Measurements from ENCODE around the gene AKAP4.
A peak's percentile ranks its signal among the peaks of the same experiment; 100 is the strongest.

AKAP4 gene, protein sequence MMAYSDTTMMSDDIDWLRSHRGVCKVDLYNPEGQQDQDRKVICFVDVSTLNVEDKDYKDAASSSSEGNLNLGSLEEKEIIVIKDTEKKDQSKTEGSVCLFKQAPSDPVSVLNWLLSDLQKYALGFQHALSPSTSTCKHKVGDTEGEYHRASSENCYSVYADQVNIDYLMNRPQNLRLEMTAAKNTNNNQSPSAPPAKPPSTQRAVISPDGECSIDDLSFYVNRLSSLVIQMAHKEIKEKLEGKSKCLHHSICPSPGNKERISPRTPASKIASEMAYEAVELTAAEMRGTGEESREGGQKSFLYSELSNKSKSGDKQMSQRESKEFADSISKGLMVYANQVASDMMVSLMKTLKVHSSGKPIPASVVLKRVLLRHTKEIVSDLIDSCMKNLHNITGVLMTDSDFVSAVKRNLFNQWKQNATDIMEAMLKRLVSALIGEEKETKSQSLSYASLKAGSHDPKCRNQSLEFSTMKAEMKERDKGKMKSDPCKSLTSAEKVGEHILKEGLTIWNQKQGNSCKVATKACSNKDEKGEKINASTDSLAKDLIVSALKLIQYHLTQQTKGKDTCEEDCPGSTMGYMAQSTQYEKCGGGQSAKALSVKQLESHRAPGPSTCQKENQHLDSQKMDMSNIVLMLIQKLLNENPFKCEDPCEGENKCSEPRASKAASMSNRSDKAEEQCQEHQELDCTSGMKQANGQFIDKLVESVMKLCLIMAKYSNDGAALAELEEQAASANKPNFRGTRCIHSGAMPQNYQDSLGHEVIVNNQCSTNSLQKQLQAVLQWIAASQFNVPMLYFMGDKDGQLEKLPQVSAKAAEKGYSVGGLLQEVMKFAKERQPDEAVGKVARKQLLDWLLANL

DNA sequence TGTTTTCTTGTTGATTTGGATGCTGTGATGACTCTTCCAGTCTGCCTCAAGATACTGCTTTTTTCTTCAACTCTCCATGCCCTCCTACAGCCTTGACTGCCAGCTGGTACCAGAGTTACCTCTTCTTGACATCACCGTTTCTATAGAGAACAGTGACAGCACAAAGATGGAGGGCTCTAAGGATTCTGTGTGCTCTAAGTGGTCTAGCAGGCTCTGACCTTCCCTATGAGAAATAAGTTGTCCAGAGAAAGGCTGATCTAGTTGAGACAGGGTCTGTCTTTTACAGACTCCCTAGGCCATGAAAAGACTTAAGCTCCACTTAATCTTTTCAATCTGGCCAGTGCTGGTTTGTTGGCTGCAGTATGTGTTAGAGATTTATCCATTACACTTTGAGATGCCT, at the start of gene AKAP4:
TSS of gene AKAP4 (minus strand) at position 101 of the 400 bp plus-strand sequence. CDS start 118 bp downstream, outside the sequence.
- no peak within 1 kb of the TSS for H3K4me3 ChIP-seq (ENCODE audit: low read depth, low read length)
- TF ChIP-seq, protein P1, sequence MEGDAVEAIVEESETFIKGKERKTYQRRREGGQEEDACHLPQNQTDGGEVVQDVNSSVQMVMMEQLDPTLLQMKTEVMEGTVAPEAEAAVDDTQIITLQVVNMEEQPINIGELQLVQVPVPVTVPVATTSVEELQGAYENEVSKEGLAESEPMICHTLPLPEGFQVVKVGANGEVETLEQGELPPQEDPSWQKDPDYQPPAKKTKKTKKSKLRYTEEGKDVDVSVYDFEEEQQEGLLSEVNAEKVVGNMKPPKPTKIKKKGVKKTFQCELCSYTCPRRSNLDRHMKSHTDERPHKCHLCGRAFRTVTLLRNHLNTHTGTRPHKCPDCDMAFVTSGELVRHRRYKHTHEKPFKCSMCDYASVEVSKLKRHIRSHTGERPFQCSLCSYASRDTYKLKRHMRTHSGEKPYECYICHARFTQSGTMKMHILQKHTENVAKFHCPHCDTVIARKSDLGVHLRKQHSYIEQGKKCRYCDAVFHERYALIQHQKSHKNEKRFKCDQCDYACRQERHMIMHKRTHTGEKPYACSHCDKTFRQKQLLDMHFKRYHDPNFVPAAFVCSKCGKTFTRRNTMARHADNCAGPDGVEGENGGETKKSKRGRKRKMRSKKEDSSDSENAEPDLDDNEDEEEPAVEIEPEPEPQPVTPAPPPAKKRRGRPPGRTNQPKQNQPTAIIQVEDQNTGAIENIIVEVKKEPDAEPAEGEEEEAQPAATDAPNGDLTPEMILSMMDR (IDR thresholded peaks at IDR 0.05; ENCODE audit: low read depth, low read length), result no peak

- TF ChIP-seq, protein P1 (IDR thresholded peaks at IDR 0.05; ENCODE audit: low read depth, low read length), result 0 out of 2 replicates have a peak, but pooled peaks have one; percentile 6
- no peak overlapping the region for H3K4me3 ChIP-seq (ENCODE audit: low read depth, low read length)
Observed at GRCh38 chrX:50211510-50211909, 10.7 kb upstream of the AKAP4 start.

DNA sequence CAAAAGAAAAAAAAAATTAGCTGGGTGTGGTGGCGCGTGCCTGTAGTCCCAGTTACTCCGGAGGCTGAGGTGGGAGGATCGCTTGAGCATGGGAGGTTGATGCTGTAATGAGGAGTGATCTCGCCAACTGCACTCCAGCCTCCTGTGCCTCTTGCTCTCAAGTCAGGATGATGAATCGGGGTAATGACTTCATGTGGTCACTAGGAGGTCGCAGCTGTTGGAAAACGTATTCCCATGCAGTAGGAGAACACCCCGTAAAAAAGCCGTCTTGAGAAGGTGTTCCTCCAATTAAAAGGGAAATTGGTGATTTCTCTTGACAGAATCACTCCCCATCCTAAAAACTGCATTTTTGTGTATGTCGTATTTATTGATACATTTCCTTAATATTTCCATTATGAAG, 5.9 kb upstream of the AKAP4 start:
- TF ChIP-seq, protein P1 (IDR thresholded peaks at IDR 0.05; ENCODE audit: low read depth, low read length), result no peak
- H3K4me3 ChIP-seq (ENCODE audit: low read depth, low read length), result no peak overlapping the region

- TF ChIP-seq, protein P1 (IDR thresholded peaks at IDR 0.05; ENCODE audit: low read depth, low read length), result peak; percentile 57
- 0 out of 2 replicates have a peak within 1 kb of the TSS, but pooled peaks have one; percentile 29 for H3K4me3 ChIP-seq (ENCODE audit: low read depth, low read length)
Observed at GRCh38 chrX:50204364-50204899, 3.6 kb upstream of the AKAP4 start, which contains the start of gene CCNB3. TSS of gene CCNB3 (plus strand) at chrX:50204765. CDS start at chrX:50285164, 80,399 bp downstream.

DNA sequence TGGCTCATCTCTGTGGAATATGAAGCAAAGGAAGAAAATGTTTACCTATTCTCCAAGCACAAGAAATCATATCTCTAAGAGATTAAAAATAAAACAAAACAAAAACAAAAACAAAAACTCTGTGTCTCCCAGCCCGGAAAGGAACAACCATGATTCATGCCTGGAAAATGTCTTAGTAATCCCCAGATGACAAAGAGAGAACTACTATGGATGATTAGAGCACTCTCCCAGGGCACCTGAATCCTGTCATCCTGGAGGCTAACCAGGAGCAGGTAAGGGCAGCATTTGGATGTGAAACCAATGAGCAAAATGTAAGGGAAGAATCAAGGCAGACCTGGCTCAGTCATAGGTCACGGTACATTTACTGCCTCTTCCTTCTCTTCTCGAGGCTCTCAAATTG, 1.7 kb upstream of the AKAP4 start:
- TF ChIP-seq, protein P1 (IDR thresholded peaks at IDR 0.05; ENCODE audit: low read depth, low read length), result no peak
- no peak overlapping the region for H3K4me3 ChIP-seq (ENCODE audit: low read depth, low read length)

DNA sequence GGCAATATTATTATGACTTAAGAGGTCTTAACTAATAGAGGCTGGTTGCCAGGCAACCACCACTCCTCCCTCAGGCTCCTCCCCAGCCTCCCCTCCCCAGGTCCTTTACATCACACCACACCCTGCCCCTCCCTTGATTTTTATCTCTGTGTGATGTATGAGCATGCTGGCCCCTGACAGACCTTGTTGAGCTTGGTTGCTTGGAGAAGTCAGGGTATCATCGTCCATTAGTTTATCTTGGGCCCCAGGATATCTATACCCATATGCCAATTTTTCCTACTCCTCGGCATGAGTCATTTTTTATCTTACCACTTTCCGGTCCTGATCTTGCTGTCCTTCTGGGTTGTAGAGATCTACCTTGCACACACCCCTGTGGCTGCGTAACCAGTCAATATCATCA, 2.5 kb downstream of the AKAP4 start:
- H3K4me3 ChIP-seq (ENCODE audit: low read depth, low read length), result no peak overlapping the region
- TF ChIP-seq, protein P1 (IDR thresholded peaks at IDR 0.05; ENCODE audit: low read depth, low read length), result no peak
